GM12874 (cell line): ENCODE results near the gene INPP4B.

Source experiments
- CTCF ChIP-seq: IDR thresholded peaks from 2 replicates; pipeline ENCODE4 v1.5.1; 2011; ENCODE audit warnings: low read depth, mild to moderate bottlenecking, control low read depth, low read length, moderate library complexity; ENCODE audit not compliant: insufficient read depth

INPP4B gene

DNA sequence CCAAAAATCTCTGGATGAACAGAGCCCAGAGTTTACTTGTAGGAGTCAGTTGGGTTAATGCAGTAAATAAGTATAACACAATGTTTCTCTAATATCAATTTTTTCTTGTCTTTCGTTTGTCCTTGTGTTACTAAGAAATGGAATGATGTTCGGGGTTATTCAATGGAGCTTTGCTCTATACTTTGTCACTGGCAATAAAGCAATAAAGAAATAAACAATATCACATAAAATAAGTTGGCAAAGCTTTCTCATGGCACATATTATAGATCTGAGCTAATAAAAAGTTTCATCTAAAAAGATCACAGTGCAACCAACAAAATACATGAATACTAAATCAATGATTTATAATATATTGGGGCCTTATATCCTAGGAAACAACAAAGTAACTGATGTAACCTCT lies 32.7 kb downstream of the INPP4B start:
- no peak for TF ChIP-seq CTCF

GRCh38 chr4:142812091-142812490 lies 34.0 kb downstream of the INPP4B start:
- TF ChIP-seq CTCF, result no peak

- no peak for TF ChIP-seq CTCF
Observed at GRCh38 chr4:142811034-142811433, 35.1 kb downstream of the INPP4B start.

DNA sequence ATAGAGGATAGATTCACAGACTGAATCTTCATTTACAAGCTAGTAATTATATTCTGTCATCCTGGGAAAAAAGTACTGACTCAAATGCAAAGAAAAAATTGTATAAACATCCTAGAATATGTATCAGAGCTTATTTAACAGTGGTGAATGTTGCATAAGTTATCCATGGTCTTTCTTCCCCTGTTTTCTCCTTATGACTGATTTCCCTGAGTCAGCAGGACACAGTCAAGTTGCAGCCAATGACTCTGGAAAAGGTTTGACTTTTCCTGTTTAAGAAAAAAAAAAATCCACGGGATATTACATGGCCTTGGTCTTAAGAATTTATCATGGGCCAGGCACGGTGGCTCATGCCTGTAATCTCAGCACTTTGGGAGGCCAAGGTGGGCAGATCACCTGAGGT lies 36.5 kb downstream of the INPP4B start:
- no peak for TF ChIP-seq CTCF

GRCh38 chr4:142801966-142802365 lies 44.1 kb downstream of the INPP4B start:
- TF ChIP-seq CTCF, result no peak

- no peak for TF ChIP-seq CTCF
Observed at GRCh38 chr4:142781114-142781513, 65.0 kb downstream of the INPP4B start.

DNA sequence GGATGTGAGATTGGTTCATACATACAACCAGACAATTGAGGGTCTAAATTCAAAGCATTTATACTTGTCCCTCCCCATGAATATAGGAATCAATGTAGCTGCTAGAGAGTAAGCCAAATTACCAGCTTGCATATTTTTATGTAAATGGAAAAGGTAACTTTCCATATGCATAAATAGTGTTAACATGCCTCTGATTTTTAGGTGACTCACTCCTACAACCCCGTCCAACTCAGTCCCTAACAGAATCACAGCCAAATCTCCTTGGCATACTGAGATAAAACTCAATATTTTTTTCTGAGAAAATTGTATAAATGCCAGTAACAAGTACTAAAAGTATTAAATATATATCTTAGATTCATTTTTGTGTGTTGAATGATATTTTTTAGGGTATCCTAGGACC lies 67.2 kb downstream of the INPP4B start:
- no peak for TF ChIP-seq CTCF

DNA sequence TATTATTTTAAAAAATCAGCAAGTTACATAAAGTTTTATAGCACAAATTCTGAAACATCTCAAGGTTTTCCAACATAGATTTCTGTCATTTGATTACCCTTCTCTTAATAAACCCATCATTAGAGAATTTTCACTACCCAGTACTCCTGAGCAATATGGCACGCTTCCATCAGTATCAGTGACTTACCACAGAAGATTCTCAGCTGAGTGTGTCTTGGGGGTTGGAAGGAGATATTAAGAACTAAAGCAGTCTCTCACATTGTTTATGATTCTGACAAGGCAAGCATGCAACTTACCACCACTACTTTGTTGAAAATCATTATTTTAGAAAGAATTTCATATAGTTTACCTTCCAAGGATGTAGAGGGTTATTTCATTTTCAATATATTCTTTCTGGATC lies 67.7 kb downstream of the INPP4B start:
- TF ChIP-seq CTCF, result no peak
